ENCODE measurements around the gene TLR2.

TLR2 gene

GRCh38 chr4:153651116-153651515, 33.0 kb upstream of the TLR2 start:
- TF ChIP-seq CTCF (IDR thresholded peaks at IDR 0.05), result no peak

- no peak for TF ChIP-seq CTCF (IDR thresholded peaks at IDR 0.05)
These were observed 32.5 kb upstream of the TLR2 start for GRCh38 chr4:153651587-153651986.

- no peak for TF ChIP-seq CTCF (IDR thresholded peaks at IDR 0.05)
These were observed 31.9 kb upstream of the TLR2 start for GRCh38 chr4:153652051-153652784.

- TF ChIP-seq CTCF (IDR thresholded peaks at IDR 0.05), result no peak
These were observed 29.0 kb upstream of the TLR2 start for GRCh38 chr4:153655002-153655541.

GRCh38 chr4:153655928-153656327, 28.2 kb upstream of the TLR2 start:
- no peak for TF ChIP-seq CTCF (IDR thresholded peaks at IDR 0.05)

GRCh38 chr4:153661215-153661822, 22.8 kb upstream of the TLR2 start:
- no peak for TF ChIP-seq CTCF (IDR thresholded peaks at IDR 0.05)

GRCh38 chr4:153661908-153662307, 22.2 kb upstream of the TLR2 start:
- TF ChIP-seq CTCF (IDR thresholded peaks at IDR 0.05), result no peak
